GM04503 (cell line): ENCODE data around the gene PSORS1C2.

Experiments used
- DNase-seq: peaks from one replicate; pipeline ENCODE4 v3.0.0-alpha.2; 2012; ENCODE audit warnings: low read depth

Gene PSORS1C2

DNA sequence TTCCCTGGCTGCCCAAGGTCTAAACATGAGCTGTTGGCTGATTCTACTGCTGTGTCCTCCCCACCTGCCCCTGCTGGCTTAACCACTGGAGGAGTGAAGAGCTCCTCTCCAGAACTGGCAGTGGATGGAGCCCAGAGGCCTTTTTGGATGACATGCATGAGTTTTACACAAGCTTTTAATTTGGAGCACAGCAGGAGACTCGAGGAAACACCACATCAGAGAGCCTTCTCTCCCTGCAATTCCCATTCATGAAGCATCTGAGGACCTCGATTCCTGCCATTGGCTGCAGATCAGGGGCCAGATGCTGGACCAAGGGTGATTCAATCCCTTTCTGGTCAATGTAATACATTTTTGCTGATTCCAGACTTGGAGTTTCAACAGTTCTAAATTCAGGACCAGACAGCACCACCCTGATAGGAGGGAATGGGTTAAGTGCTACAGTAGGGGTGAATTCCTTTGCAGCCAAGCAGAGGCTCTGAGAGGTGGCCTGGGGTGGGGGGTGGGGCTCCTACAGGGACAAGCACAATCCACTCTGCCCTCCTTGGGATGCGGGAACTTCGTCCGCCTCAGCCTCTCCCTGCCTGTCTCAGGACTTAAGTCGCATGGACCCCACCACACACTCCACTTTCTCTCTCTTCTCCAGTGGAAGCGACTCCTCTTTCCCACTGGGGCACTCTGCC, 24.9 kb downstream of the PSORS1C2 start:
- DNase-seq, result peak; percentile 79

- no peak for DNase-seq
These were observed 26.4 kb downstream of the PSORS1C2 start, which contains the start of gene C6orf15 for GRCh38 chr6:31112478-31112877. Gene C6orf15, minus strand, starts transcription at chr6:31112575. Its CDS starts 20 bp downstream, at chr6:31112555.

DNA sequence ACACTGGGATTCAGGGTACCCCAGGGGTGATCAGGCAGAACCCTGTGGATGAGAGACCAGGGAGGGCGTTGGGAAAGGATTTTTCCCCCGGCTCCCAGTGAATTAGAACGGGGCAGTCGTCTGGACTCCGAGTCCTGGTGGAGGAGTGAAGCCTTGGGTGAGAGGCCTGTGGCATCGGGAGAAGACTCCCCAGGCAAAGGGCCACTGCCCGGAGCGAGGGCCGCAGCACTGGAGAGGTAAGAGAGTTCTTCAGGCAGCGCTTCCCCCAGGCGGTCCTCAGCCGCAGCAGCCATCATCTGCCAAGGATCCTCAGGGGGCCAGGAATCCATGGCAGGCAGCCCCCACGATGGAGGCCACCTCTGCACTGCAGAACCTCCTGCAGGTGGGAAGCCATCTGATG, 27.2 kb downstream of the PSORS1C2 start:
- no peak for DNase-seq

- DNase-seq, result no peak
These were observed 27.9 kb downstream of the PSORS1C2 start for GRCh38 chr6:31110825-31111582.

DNA sequence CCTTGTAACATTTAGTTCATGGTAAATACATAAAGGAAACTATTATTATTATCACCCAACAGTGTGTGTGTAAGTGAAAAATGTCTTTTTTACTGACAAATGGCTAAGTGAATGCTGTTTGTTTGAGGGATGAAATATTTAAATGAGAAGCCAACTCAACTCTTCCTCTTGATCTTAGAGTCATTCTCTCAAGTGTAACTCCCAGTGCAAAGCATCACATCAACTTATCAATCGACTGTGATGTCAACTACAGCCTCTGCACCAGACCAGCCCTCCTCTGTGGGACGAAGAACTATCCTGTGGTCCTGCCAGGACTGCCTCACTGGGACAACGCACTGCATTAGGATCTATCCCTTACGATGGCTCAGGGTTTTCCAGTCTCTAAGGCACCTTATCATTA, 31.8 kb downstream of the PSORS1C2 start:
- DNase-seq, result no peak

GRCh38 chr6:31103136-31103535, 35.7 kb downstream of the PSORS1C2 start:
- no peak for DNase-seq

GRCh38 chr6:31098449-31098938, 40.4 kb downstream of the PSORS1C2 start:
- no peak for DNase-seq

- DNase-seq, result no peak
These were observed 42.2 kb downstream of the PSORS1C2 start for GRCh38 chr6:31096656-31097055.

DNA sequence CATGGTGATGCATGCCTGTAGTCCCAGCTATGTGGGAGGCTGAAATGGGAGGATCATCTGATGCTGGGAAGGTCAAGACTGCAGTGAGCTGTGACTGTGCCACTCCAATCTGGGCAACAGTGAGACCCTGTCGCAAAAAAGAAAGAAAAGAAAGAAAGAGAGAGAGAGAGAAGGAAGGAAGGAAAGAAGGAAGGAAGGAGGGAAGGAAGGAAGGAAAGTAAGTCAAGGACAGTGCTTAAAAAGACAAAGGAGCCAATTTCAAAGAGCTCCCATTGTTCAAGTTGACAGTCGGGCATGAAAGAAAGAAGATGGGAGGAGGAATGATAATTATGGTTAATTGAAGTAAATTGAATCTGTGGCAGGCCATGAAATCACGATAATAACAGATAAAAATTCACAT, 42.7 kb downstream of the PSORS1C2 start:
- DNase-seq, result no peak

DNA sequence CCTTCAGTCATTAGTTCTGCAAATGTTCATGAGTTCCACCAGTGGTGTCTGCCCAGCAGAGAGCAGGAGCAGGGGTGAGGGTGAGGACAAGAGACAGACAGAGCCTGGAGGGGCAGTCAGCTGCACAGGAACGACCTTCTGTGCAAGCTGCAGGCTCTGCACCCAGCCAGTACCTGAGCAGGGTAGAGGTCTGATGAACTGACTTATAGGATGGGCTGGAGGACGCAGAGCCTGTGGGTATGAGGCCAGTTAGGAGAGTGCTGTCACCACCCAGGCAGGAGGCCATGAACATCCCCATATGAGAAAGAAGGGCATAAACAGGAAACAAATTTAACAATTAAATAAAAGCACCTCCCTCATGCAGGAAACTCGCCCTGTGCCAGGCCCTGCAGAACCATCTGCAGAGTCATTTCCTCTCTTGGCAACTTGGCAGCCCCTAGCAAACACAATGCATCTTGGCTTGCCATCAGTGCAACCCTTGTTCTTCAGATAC, 44.4 kb downstream of the PSORS1C2 start:
- no peak for DNase-seq

DNA sequence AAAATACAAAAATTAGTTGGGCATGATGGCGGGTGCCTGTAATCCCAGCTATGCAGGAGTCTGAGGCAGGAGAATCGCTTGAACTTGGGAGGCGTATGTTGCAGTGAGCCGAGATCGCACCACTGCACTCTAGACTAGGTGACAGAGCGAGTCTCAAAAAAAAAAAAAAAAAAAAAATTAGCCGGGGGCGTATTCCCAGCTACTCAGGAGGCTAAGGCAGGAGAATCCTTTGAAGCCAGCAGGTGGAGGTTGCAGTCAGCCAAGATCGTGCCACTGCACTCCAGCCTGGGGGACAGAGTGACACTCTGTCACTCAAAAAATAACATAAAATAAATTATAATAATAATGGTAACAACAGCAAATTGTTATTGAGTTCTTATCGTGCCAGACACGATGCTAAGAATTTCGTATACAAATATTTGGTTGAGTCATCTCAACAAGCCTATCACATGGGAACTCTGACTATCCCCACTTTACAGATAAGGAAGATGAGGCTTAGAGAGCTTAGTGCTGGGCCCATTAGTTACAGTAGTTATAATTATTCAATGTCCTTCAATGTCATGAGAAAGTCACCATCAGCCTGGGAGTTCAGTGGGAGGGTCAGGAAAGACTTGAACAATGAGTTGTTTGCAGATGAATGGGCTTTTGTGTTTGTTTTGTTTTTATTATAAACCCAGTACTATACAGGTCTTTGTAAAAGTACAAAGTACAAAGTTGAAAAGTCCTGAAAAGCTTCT, 45.9 kb downstream of the PSORS1C2 start:
- DNase-seq, result no peak

- DNase-seq, result no peak
These were observed 46.6 kb downstream of the PSORS1C2 start for GRCh38 chr6:31092238-31092637.

DNA sequence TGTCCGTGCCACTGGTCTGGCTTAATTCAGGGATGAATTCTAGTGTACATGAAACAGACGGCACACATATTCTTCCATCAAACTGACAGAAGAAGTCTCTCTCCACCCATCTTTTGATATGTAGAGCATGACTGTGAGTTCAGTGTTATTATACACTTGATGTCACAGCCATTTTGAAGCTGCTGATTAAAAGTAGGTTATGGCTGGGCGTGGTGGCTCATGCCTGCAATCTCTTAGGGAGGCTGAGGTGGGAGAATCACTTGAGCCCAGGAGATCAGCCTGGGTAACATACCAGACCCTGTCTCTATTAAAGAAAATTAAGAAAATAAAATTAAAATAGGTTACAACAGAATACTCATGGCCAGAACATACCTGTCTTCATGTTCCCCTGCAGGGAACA, 47.2 kb downstream of the PSORS1C2 start:
- DNase-seq, result no peak

DNA sequence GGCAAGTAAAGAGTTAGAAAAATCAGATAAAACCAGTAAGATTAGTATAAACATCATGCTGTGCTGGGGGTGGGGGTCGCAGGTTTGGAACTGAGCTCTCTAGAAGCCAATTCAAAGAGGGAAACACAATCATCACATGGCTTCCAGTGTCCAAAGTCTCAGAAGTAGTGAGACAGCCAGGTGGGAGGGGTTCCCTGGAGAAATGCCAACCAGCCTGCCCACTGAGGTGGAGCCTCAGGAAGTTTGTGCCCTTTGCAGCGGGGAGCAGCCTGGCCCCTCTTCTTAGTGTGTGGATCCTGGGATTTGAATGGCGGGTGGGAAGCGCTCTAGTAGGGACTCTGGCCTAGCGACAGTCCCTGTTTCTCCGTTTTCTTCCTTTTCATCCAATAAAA, 47.9 kb downstream of the PSORS1C2 start:
- no peak for DNase-seq

DNA sequence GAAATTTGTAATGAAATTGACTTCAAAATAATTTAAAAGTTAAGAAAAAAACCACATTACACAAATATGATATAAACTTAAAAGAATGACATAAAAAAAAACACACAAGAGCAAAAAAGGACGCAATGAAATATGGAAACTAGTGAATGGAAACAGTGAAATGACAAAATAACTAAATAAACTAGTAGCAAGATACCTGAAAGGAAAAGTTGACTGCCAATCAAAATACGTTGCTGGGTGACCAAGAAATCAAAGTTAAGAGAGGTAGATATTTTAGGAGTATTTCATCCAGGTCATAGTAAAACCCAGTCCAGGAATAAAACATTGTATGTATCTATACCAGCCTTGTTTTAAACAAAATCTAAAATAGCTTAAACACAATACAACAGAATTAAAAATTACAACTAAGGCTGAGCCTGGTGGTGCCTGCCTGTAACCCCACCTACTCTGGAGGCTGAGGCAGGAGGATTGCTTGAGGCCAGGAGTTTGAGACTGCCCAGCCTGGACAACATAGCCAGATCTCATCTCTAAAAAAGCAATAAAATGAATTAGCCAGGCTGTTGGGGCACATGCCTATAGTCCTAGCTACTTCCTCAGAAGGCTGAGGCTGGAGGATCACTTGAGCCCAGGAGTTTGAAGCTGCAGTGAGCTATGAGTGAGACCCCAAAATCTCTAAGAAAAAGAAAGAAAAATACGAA, 48.4 kb downstream of the PSORS1C2 start:
- DNase-seq, result no peak
